Progenitor cell of endocrine pancreas (in vitro differentiated cells): ENCODE measurements around the gene CPA4. TPM values are rescaled to one million over a fixed set of nuclear protein-coding genes. Genes with fewer than 3 reads are reported as not detected.

ENCODE experiments used
- DNase-seq: peaks from one replicate; pipeline ENCODE4 v3.0.0; 2021; ENCODE audit warnings: low spot score; ENCODE audit not compliant: unreplicated experiment
- H3K27ac Mint-ChIP-seq: 2 replicates; pipeline ENCODE4 v1.8.0; 2021; ENCODE audit warnings: mild to moderate bottlenecking, moderate library complexity, mixed read lengths
- H3K27me3 Mint-ChIP-seq: 2 replicates; pipeline ENCODE4 v1.8.0; 2021; ENCODE audit warnings: mixed read lengths
- H3K36me3 Mint-ChIP-seq: 2 replicates; pipeline ENCODE4 v1.8.0; 2022; ENCODE audit warnings: mixed read lengths; ENCODE audit not compliant: insufficient read depth
- H3K4me1 Mint-ChIP-seq: 2 replicates; pipeline ENCODE4 v1.8.0; 2021; ENCODE audit warnings: low read depth, mixed read lengths
- H3K4me3 Mint-ChIP-seq: 2 replicates; pipeline ENCODE4 v1.8.0; 2021; ENCODE audit warnings: low read depth, mild to moderate bottlenecking, moderate library complexity, mixed read lengths
- H3K9me3 Mint-ChIP-seq: 2 replicates; pipeline ENCODE4 v1.8.0; 2021; ENCODE audit warnings: low read depth, mixed read lengths
- total RNA-seq: library from RNA; stranded (reverse); gene quantifications from 2 replicates; pipeline ENCODE4 v1.2.1, GENCODE V29; 2021
- TF ChIP-seq, protein P1 (sequence below): fragments of 200-600 bp; sonication (generic); IDR thresholded peaks from one replicate; pipeline ENCODE4 v1.5.0; 2021; ENCODE audit warnings: antibody characterized with exemption, mild to moderate bottlenecking; ENCODE audit not compliant: unreplicated experiment

CPA4 gene
- total RNA-seq, 1 donor from 2014 or later: 5.1 TPM

DNA sequence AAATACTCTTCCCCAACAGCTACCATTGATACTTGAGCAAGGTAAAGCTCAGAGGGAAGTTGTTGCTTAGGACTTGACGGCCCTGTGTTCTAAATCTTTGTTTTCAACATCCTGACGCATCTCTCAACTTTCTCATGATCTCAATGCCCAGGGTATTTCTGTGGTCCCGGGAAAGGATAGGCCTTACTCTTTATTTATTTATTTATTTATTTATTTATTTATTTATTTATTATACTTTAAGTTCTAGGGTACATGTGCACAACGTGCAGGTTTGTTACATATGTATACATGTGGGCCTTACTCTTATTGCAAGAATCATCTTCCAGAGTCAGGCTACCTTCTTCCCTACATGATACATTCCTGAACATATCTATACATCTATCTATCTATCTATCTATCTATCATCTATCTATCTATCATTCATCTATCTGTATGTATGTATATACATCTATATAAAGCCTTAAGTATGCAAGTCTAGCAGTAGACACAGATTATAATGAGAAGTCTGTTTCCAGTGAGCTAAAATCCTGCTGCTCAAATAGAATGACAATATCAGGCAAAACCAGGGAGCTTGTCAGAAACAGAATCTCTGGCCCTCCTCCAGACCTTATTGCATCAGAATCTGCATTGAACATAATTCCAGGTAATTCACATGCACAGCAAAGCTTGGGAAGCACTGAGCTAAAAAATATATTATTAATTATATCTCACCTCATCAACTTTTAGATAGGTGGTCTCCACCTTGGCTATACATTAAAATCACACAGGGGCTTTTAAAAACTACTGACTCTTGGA is 39.5 kb downstream of the CPA4 start:
- H3K4me1 Mint-ChIP-seq: peaks cover 5% of the 10 kb centered on the region

DNA sequence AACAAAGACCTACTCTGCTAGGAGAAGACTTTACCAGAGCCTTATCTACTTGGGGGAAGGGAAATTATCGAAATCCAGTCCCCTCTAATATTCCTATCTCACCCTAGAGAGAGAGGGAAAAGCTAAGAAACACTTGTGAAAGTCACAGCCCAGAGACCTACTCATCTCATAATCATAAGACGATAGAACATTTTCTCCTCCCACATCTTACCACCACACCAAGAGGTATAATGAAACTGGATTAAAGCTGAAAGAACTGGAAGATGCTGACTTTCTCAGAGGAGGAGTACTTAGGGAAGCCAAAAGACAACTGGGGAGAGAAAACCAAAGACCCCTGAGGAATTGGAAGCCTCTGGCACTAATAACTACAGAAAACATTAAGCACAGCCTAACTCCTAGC is 40.9 kb downstream of the CPA4 start:
- no peaks in the 10 kb centered on the region for H3K36me3 Mint-ChIP-seq
- no peaks in the 10 kb centered on the region for H3K27me3 Mint-ChIP-seq
- H3K4me3 Mint-ChIP-seq: no peak overlapping the region
- DNase-seq: no peak
- TF ChIP-seq, protein P1, sequence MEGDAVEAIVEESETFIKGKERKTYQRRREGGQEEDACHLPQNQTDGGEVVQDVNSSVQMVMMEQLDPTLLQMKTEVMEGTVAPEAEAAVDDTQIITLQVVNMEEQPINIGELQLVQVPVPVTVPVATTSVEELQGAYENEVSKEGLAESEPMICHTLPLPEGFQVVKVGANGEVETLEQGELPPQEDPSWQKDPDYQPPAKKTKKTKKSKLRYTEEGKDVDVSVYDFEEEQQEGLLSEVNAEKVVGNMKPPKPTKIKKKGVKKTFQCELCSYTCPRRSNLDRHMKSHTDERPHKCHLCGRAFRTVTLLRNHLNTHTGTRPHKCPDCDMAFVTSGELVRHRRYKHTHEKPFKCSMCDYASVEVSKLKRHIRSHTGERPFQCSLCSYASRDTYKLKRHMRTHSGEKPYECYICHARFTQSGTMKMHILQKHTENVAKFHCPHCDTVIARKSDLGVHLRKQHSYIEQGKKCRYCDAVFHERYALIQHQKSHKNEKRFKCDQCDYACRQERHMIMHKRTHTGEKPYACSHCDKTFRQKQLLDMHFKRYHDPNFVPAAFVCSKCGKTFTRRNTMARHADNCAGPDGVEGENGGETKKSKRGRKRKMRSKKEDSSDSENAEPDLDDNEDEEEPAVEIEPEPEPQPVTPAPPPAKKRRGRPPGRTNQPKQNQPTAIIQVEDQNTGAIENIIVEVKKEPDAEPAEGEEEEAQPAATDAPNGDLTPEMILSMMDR: no peak
- no peaks in the 10 kb centered on the region for H3K9me3 Mint-ChIP-seq
- H3K27ac Mint-ChIP-seq: no peak overlapping the region
- peaks cover 5% of the 10 kb centered on the region for H3K4me1 Mint-ChIP-seq

More for the DNA sequence above, 39.5 kb downstream of the CPA4 start:
- TF ChIP-seq, protein P1: no peak
- no peak overlapping the region for H3K4me3 Mint-ChIP-seq
- no peaks in the 10 kb centered on the region for H3K27me3 Mint-ChIP-seq
- no peak overlapping the region for H3K27ac Mint-ChIP-seq
- DNase-seq: no peak
- no peaks in the 10 kb centered on the region for H3K36me3 Mint-ChIP-seq
- H3K9me3 Mint-ChIP-seq: no peaks in the 10 kb centered on the region

DNA sequence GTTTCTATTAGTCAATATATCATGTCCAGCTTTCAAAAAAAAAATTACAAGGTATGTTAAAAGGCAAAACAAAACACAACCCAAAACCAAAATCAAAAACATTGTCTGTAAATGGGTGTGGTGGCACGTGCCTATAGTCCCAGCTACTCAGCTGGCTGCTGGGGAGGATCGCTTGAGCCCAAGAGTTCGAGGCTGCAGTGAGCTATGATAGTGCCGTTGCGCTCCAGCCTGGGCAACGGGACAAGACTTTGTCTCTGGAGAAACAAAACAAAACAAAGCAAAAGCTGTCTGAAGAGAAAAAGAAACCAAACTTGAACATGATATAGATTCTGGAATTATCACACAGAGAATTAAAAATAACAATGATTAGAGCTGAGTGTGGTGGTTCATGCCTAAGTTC is 41.3 kb downstream of the CPA4 start:
- no peaks in the 10 kb centered on the region for H3K36me3 Mint-ChIP-seq
- H3K4me3 Mint-ChIP-seq: no peak overlapping the region
- peaks cover 5% of the 10 kb centered on the region for H3K4me1 Mint-ChIP-seq
- no peaks in the 10 kb centered on the region for H3K27me3 Mint-ChIP-seq
- TF ChIP-seq, protein P1: no peak
- no peak overlapping the region for H3K27ac Mint-ChIP-seq
- H3K9me3 Mint-ChIP-seq: no peaks in the 10 kb centered on the region
- no peak for DNase-seq

DNA sequence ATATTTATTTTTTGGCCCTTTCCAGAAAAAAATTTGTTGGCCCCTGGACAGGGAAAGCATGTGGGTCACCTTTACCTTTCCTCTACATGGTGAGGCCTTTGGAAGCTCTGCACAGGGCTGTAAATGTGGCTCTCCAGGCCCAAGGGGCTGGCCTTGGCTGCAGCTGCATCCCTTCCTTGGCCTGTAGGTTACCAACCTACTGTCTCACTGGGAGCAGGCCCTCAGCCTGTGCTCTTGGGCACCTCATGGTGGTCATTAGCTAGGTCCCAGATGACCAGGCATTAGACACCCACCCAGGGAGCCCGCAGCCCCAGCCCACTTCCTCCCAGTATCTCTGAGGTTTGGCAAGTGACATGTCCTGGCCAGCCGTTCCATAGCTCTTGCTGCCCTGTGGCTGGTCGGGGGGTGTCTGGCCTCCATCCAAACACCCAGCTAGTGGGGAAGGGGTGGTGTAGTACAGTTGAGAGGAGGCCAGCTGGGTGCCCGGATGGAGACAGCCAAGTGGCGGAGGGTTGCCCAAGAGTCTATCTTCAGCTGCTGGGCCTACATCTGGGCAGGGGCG is 44.5 kb downstream of the CPA4 start:
- H3K27ac Mint-ChIP-seq: no peak overlapping the region
- H3K9me3 Mint-ChIP-seq: peaks cover 2% of the 10 kb centered on the region
- H3K27me3 Mint-ChIP-seq: no peaks in the 10 kb centered on the region
- H3K4me1 Mint-ChIP-seq: peaks cover under 1% of the 10 kb centered on the region
- no peak overlapping the region for H3K4me3 Mint-ChIP-seq
- no peaks in the 10 kb centered on the region for H3K36me3 Mint-ChIP-seq
- TF ChIP-seq, protein P1: no peak
- DNase-seq: no peak

DNA sequence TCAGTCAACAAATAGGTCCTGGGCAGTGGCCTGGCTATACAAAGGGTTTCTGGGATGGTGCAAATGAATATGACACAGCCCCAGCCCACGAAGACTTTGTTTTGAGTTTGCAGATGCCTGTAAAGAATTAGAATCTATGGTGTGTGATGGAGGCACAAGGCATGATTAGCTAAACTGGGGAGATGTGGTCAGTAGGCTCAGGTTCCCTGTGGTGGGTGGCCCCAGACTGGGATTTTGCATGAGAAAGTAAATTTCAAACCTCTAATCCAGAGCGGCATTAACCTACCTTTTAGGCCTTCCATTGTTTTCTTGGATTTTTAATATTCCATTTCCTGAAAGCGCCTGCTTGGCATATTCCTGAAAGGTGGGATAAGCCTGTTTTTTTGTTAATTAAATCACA is 45.3 kb downstream of the CPA4 start:
- TF ChIP-seq, protein P1: no peak
- no peak overlapping the region for H3K4me3 Mint-ChIP-seq
- H3K27me3 Mint-ChIP-seq: no peaks in the 10 kb centered on the region
- peaks cover 3% of the 10 kb centered on the region for H3K4me1 Mint-ChIP-seq
- DNase-seq: no peak
- H3K36me3 Mint-ChIP-seq: no peaks in the 10 kb centered on the region
- no peak overlapping the region for H3K27ac Mint-ChIP-seq
- peaks cover 2% of the 10 kb centered on the region for H3K9me3 Mint-ChIP-seq
